HL-60 (cell line): ENCODE results near the gene ZNF618.

ENCODE experiments used
- CTCF ChIP-seq: IDR thresholded peaks from one replicate; pipeline ENCODE4 v1.5.1; 2011; ENCODE audit warnings: low read length, control low read depth, inconsistent platforms; ENCODE audit not compliant: insufficient read depth
- GABPA ChIP-seq: IDR thresholded peaks from 2 replicates; pipeline ENCODE4 v1.6.1; 2012; ENCODE audit warnings: low read depth
- POLR2AphosphoS5 ChIP-seq: IDR thresholded peaks from 2 replicates; pipeline ENCODE4 v1.6.1; 2012; ENCODE audit warnings: low read depth
- REST ChIP-seq: IDR thresholded peaks from 2 replicates; pipeline ENCODE4 v1.6.1; 2012; ENCODE audit warnings: low read depth; ENCODE audit not compliant: insufficient replicate concordance
- SPI1 ChIP-seq: IDR thresholded peaks from 2 replicates; pipeline ENCODE4 v1.6.1; 2012; ENCODE audit warnings: low read depth, mild to moderate bottlenecking, borderline replicate concordance

- TF ChIP-seq CTCF, result no peak
- no peak for TF ChIP-seq REST
- no peak for TF ChIP-seq POLR2AphosphoS5
- TF ChIP-seq SPI1, result no peak
- TF ChIP-seq GABPA, result no peak
These were observed 131.0 kb downstream of the ZNF618 start for GRCh38 chr9:114006931-114007691.
